Measurements from ENCODE around the gene POU2F1. TPM values are rescaled to one million over a fixed set of nuclear protein-coding genes. Genes with fewer than 3 reads are reported as not detected.

Gene POU2F1
- polyA plus RNA-seq, 2 of the 4 experiments (the other 2 are of a cell fraction), result 2.9 to 9.4 TPM

GRCh38 chr1:167289966-167290365 lies 69.3 kb downstream of the POU2F1 start:
- CTCF ChIA-PET, result interaction anchor here (1.0 kb wide), 1 partner anchor 243 kb away, joined by 3 read pairs; no protein-coding TSS in a partner anchor
- POLR2A ChIA-PET, result no interaction called here
- FAIRE-seq, result no peak
- 92% methylated on average over 5 of the region's 5 CpGs for WGBS (ENCODE audit: missing lambda C conversion rate)
- Histone ChIP-seq H3K9me3 (no peaks in the 10 kb centered on the region), H3K4me1 (peaks cover 16% of the 10 kb centered on the region), H3K4me2 (no peak overlapping the region), H3K4me3 (no peak overlapping the region), H3K27ac (no peak overlapping the region)
- DNase-seq (ENCODE audit: low read depth in 1 of 2, low spot score in 1 of 2), result no peak
- no peak for ATAC-seq
- TF ChIP-seq ZNF302 (CRISPR knock-in tag; IDR thresholded peaks at IDR 0.05) (no peak), POLR2A (IDR thresholded peaks at IDR 0.05; ENCODE audit: low read length) (no peak), PHF8 (IDR thresholded peaks at IDR 0.05; ENCODE audit: borderline replicate concordance, low read depth) (no peak)

GRCh38 chr1:167291539-167292185 lies 71.0 kb downstream of the POU2F1 start:
- TF ChIP-seq MAFK (IDR thresholded peaks at IDR 0.05; ENCODE audit: partially characterized antibody) (peak; percentile 50), KDM5A (IDR thresholded peaks at IDR 0.05) (no peak), TP53 (CRISPR knock-in tag; IDR thresholded peaks at IDR 0.05) (no peak), MAZ (IDR thresholded peaks at IDR 0.05; ENCODE audit: borderline replicate concordance, low read depth, low read length) (no peak)
- POLR2A ChIA-PET, result no interaction called here
- no peaks in the 10 kb centered on the region for H3K9me3 ChIP-seq
- H3K4me1 ChIP-seq, result peaks cover 28% of the 10 kb centered on the region
- 60% methylated on average over 3 of the region's 3 CpGs for WGBS (ENCODE audit: missing lambda C conversion rate)
- ATAC-seq (no peak), DNase-seq (ENCODE audit: low read depth in 1 of 2, low spot score in 1 of 2) (no peak), FAIRE-seq (no peak)
- no peak overlapping the region for H3K4me2 ChIP-seq
- no peak overlapping the region for H3K27ac ChIP-seq
- CTCF ChIA-PET, result interaction anchor here (0.6 to 1.5 kb wide), 2 partner anchors 23 to 153 kb away, joined by 3 to 6 read pairs; no protein-coding TSS in a partner anchor
- H3K4me3 ChIP-seq, result no peak overlapping the region

- POLR2A ChIA-PET, result no interaction called here
- no peaks in the 10 kb centered on the region for H3K9me3 ChIP-seq
- no peak for ATAC-seq
Observed at GRCh38 chr1:167292216-167292615, 71.5 kb downstream of the POU2F1 start.

DNA sequence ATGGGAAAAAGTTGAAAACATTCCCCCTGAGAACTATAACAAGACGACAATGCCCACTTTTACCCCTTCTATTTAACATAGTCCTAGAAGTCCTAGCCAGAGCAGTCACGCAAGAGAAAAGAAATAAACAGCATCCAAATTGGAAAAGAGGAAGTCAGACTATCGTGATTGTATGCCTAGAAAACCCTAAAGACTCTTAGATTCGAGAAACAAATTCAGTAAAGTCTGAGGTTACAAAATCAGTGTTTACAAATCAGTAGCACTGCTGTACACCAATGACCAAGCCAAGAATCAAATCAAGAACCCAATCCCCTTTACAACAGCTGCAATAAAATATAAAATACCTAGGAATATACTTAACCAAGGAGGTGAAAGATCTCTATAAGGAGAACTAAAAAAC lies 72.4 kb downstream of the POU2F1 start:
- POLR2A ChIA-PET, result no interaction called here

More at GRCh38 chr1:167292216-167292615, 71.5 kb downstream of the POU2F1 start:
- no peak overlapping the region for H3K4me2 ChIP-seq
- H3K4me3 ChIP-seq, result no peak overlapping the region
- no peak for TF ChIP-seq RCOR1 (IDR thresholded peaks at IDR 0.05; ENCODE audit: low read depth, low read length)
- TF ChIP-seq KDM5A (IDR thresholded peaks at IDR 0.05), result no peak
- TF ChIP-seq RFX5 (IDR thresholded peaks at IDR 0.05), result no peak
- no peak for TF ChIP-seq HEYL (CRISPR knock-in tag; IDR thresholded peaks at IDR 0.05)
- no peak for TF ChIP-seq ZSCAN20 (CRISPR knock-in tag; IDR thresholded peaks at IDR 0.05)
- TF ChIP-seq CBX8 (IDR thresholded peaks at IDR 0.05), result no peak
- no peak for TF ChIP-seq EHMT2 (IDR thresholded peaks at IDR 0.05; ENCODE audit: low read depth)
- no peak for TF ChIP-seq HDAC2 (IDR thresholded peaks at IDR 0.05)
- TF ChIP-seq TP53 (CRISPR knock-in tag; IDR thresholded peaks at IDR 0.05), result no peak
- no peak for TF ChIP-seq POLR2AphosphoS2 (conservative IDR thresholded peaks at IDR 0.05; ENCODE audit: low read length)
- no peak for TF ChIP-seq ZFP36 (IDR thresholded peaks at IDR 0.05; ENCODE audit: borderline replicate concordance, partially characterized antibody)
- no peak for TF ChIP-seq RAD21 (conservative IDR thresholded peaks at IDR 0.05 in 1 of 2, IDR thresholded peaks at IDR 0.05 in 1 of 2)
- TF ChIP-seq, protein P1, sequence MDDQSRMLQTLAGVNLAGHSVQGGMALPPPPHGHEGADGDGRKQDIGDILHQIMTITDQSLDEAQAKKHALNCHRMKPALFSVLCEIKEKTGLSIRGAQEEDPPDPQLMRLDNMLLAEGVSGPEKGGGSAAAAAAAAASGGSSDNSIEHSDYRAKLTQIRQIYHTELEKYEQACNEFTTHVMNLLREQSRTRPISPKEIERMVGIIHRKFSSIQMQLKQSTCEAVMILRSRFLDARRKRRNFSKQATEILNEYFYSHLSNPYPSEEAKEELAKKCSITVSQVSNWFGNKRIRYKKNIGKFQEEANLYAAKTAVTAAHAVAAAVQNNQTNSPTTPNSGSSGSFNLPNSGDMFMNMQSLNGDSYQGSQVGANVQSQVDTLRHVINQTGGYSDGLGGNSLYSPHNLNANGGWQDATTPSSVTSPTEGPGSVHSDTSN (IDR thresholded peaks at IDR 0.05), result no peak
- no peak for TF ChIP-seq MAFK (IDR thresholded peaks at IDR 0.05; ENCODE audit: partially characterized antibody)
- TF ChIP-seq BCL3 (IDR thresholded peaks at IDR 0.05), result no peak
- no peak for TF ChIP-seq CHD2 (IDR thresholded peaks at IDR 0.05; ENCODE audit: low read length, partially characterized antibody)
- no peak for TF ChIP-seq HOXA7 (CRISPR knock-in tag; IDR thresholded peaks at IDR 0.05)
- TF ChIP-seq RNF2 (IDR thresholded peaks at IDR 0.05; ENCODE audit: borderline replicate concordance, low read depth), result no peak
- DNase-seq (ENCODE audit: low read depth in 1 of 2, low spot score in 1 of 2), result no peak
- H3K4me1 ChIP-seq, result peaks cover 33% of the 10 kb centered on the region
- CTCF ChIA-PET, result interaction anchor here (0.6 kb wide), 1 partner anchor 89 kb away, joined by 3 read pairs; no protein-coding TSS in a partner anchor
- H3K27ac ChIP-seq, result no peak overlapping the region
- FAIRE-seq, result no peak

More for the DNA sequence above, 72.4 kb downstream of the POU2F1 start:
- WGBS (ENCODE audit: missing lambda C conversion rate), result 96% methylated on average over 4 of the region's 4 CpGs
- no peak overlapping the region for H3K27ac ChIP-seq
- no peak for TF ChIP-seq BHLHE40 (IDR thresholded peaks at IDR 0.05; ENCODE audit: low read depth, low read length)
- TF ChIP-seq, protein P2, sequence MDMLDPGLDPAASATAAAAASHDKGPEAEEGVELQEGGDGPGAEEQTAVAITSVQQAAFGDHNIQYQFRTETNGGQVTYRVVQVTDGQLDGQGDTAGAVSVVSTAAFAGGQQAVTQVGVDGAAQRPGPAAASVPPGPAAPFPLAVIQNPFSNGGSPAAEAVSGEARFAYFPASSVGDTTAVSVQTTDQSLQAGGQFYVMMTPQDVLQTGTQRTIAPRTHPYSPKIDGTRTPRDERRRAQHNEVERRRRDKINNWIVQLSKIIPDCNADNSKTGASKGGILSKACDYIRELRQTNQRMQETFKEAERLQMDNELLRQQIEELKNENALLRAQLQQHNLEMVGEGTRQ (IDR thresholded peaks at IDR 0.05), result no peak
- no peak for TF ChIP-seq FOSL2 (IDR thresholded peaks at IDR 0.05)
- TF ChIP-seq FOSL2 (CRISPR knock-in tag; IDR thresholded peaks at IDR 0.05), result no peak
- ATAC-seq (no peak), FAIRE-seq (no peak), DNase-seq (ENCODE audit: low read depth in 1 of 2, low spot score in 1 of 2) (no peak)
- no peak overlapping the region for H3K4me3 ChIP-seq
- H3K4me1 ChIP-seq, result peaks cover 39% of the 10 kb centered on the region
- no peaks in the 10 kb centered on the region for H3K9me3 ChIP-seq
- CTCF ChIA-PET, result interaction anchor here (1.3 kb wide), 1 partner anchor 13 kb away, joined by 4 read pairs; no protein-coding TSS in a partner anchor
- no peak overlapping the region for H3K4me2 ChIP-seq

Data from A549 (cell line).